Stimulated activated CD4-positive, alpha-beta T cell treated with anti-CD3 and anti-CD28 coated beads, TNF-alpha, amount 100 ng/mL, for 4 hours (primary cell): Measurements from ENCODE around the gene ABCG2.
"Not testable (repeated sequence)": the region's sequence is repeated elsewhere in the genome, so short reads cannot be mapped to it uniquely, and the experiment has no call there.

Experiments
- DNase-seq, 3 experiments: peaks; one replicate each; pipeline ENCODE4 v3.0.0-alpha.2; 2020; ENCODE audit warnings: low read depth in 3 of 3

Gene ABCG2

GRCh38 chr4:88166608-88167007 lies 8.2 kb upstream of the ABCG2 start:
- no peak for DNase-seq

GRCh38 chr4:88163336-88163735 lies 4.9 kb upstream of the ABCG2 start:
- no peak for DNase-seq

GRCh38 chr4:88162626-88163025 lies 4.2 kb upstream of the ABCG2 start:
- no peak for DNase-seq

GRCh38 chr4:88159229-88159725 lies 838 bp upstream of the ABCG2 start:
- DNase-seq, result no peak

GRCh38 chr4:88158038-88158488 lies 376 bp downstream of the ABCG2 start:
- no peak for DNase-seq

- DNase-seq, result not testable (repeated sequence)
Measured at GRCh38 chr4:88152331-88152730, 6.1 kb downstream of the ABCG2 start.

GRCh38 chr4:88148560-88148959 lies 9.9 kb downstream of the ABCG2 start:
- no peak for DNase-seq

- no peak for DNase-seq
Measured at GRCh38 chr4:88147799-88148217, 10.6 kb downstream of the ABCG2 start.

GRCh38 chr4:88146891-88147290 lies 11.5 kb downstream of the ABCG2 start:
- DNase-seq, result no peak

GRCh38 chr4:88144866-88145300 lies 13.6 kb downstream of the ABCG2 start:
- no peak for DNase-seq

GRCh38 chr4:88144048-88144447 lies 14.4 kb downstream of the ABCG2 start:
- no peak for DNase-seq

GRCh38 chr4:88143504-88143903 lies 14.9 kb downstream of the ABCG2 start:
- DNase-seq, result no peak

- no peak for DNase-seq
Measured at GRCh38 chr4:88138561-88138960, 19.9 kb downstream of the ABCG2 start.

GRCh38 chr4:88137112-88137511 lies 21.3 kb downstream of the ABCG2 start:
- DNase-seq, result no peak

- no peak for DNase-seq
Measured at GRCh38 chr4:88136249-88136648, 22.2 kb downstream of the ABCG2 start.

- no peak for DNase-seq
Measured at GRCh38 chr4:88135356-88135663, 23.1 kb downstream of the ABCG2 start.

- no peak for DNase-seq
Measured at GRCh38 chr4:88134536-88135355, 23.7 kb downstream of the ABCG2 start.

GRCh38 chr4:88134111-88134510 lies 24.3 kb downstream of the ABCG2 start:
- no peak for DNase-seq

GRCh38 chr4:88130544-88131305 lies 27.7 kb downstream of the ABCG2 start:
- no peak for DNase-seq

- no peak for DNase-seq
Measured at GRCh38 chr4:88130003-88130402, 28.4 kb downstream of the ABCG2 start.

- DNase-seq, result not testable (repeated sequence)
Measured at GRCh38 chr4:88122260-88122659, 36.2 kb downstream of the ABCG2 start.

- DNase-seq, result no peak
Measured at GRCh38 chr4:88119943-88120342, 38.5 kb downstream of the ABCG2 start.

GRCh38 chr4:88115587-88115986 lies 42.9 kb downstream of the ABCG2 start:
- no peak for DNase-seq
